ENCODE results near the gene RPE.

DNA sequence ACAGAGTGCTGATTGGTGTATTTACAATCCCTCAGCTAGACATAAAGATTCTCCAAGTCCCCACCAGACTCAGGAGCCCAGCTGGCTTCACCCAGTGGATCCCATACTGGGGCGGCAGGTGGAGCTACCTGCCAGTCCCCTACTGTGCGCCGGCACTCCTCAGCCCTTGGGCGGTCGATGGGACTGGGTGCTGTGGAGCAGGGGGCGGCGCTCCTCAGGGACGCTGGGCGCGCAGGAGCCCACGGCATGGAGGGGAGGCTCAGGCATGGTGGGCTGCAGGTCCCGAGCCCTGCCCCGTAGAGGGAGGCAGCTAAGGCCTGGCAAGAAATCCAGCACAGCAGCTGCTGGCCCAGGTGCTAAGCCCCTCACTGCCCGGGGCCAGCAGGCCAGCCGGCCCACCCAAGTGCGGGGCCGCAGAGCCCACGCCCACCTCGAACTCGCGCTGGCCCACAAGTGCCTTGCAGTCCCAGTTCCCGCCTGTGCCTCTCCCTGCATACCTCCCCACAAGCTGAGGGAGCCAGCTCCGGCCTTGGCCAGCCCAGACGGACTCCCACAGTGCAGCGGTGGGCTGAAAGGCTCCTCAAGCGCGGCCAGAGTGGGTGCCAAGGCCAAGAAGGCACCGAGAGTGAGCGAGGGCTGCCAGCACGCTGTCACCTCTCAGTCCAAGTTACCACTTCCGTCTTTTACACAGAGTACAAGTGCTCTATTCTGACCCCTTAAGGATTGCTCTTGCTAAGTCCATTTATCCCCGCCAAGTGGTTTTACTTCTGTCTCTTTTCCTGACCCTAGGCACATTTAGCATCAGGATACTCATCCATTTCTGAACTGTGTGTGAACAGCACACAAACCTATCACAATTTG is 1.7 kb upstream of the RPE start:
- no peak for TF ChIP-seq POLR2A (IDR thresholded peaks at IDR 0.05)
- TF ChIP-seq, protein P1, sequence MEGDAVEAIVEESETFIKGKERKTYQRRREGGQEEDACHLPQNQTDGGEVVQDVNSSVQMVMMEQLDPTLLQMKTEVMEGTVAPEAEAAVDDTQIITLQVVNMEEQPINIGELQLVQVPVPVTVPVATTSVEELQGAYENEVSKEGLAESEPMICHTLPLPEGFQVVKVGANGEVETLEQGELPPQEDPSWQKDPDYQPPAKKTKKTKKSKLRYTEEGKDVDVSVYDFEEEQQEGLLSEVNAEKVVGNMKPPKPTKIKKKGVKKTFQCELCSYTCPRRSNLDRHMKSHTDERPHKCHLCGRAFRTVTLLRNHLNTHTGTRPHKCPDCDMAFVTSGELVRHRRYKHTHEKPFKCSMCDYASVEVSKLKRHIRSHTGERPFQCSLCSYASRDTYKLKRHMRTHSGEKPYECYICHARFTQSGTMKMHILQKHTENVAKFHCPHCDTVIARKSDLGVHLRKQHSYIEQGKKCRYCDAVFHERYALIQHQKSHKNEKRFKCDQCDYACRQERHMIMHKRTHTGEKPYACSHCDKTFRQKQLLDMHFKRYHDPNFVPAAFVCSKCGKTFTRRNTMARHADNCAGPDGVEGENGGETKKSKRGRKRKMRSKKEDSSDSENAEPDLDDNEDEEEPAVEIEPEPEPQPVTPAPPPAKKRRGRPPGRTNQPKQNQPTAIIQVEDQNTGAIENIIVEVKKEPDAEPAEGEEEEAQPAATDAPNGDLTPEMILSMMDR (IDR thresholded peaks at IDR 0.05) = no peak

All from uterus (tissue), 2 donors.